HEK293 (cell line): Measurements from ENCODE around the gene UBTFL1.

Experiments used
- CTCF ChIA-PET: fragments of 350-600 bp; formaldehyde crosslinking; extraction: SDS; loops from one replicate; lab custom pipeline; 2021; ENCODE audit warnings: antibody characterized with exemption; lab: Yijun Ruan, JAX
- POLR2A ChIA-PET: fragments of 300-600 bp; formaldehyde crosslinking; extraction: SDS; loops from one replicate; lab custom pipeline; 2020; ENCODE audit warnings: antibody characterized with exemption, inconsistent platforms; lab: Yijun Ruan, JAX
- H3K27ac ChIP-seq: fragments of 200-500 bp; sonication (Bioruptor generic); 2 replicates; pipeline ENCODE4 v1.5.1; 2014; ENCODE audit warnings: low read depth, low read length, control low read depth, inconsistent platforms; ENCODE audit errors: extremely low read depth
- H3K36me3 ChIP-seq, 2 experiments: fragments of 200-500 bp in 1 of 2; sonication (Bioruptor generic) in 1 of 2; 1 replicate in 1 of 2; 2 replicates in 1 of 2; pipeline ENCODE4 v1.5.1; 2014 to 2017; ENCODE audit warnings: inconsistent platforms in 2 of 2, low read length in 2 of 2; ENCODE audit not compliant: control insufficient read depth in 2 of 2, insufficient read depth in 1 of 2
- H3K4me1 ChIP-seq: fragments of 200-500 bp; sonication (Bioruptor generic); 2 replicates; pipeline ENCODE4 v1.5.1; 2014; ENCODE audit warnings: mild to moderate bottlenecking, low read length, inconsistent platforms; ENCODE audit not compliant: control insufficient read depth, insufficient read depth
- H3K4me3 ChIP-seq: 2 replicates; pipeline ENCODE4 v1.5.1; 2011; ENCODE audit warnings: low read depth, mild to moderate bottlenecking, control low read depth, low read length, moderate library complexity
- H3K9me3 ChIP-seq: fragments of 200-500 bp; sonication (Bioruptor generic); 2 replicates; pipeline ENCODE4 v1.5.1; 2014; ENCODE audit warnings: low read depth, low read length, inconsistent platforms; ENCODE audit not compliant: control insufficient read depth, insufficient read depth
- GLIS1 ChIP-seq: fragments of 450-650 bp; formaldehyde crosslinking; IDR thresholded peaks from 2 replicates; pipeline ENCODE4 v1.5.1; 2016; ENCODE audit warnings: missing biosample characterization, missing genetic modification characterization
- HIC1 ChIP-seq: fragments of 450-650 bp; formaldehyde crosslinking; IDR thresholded peaks from 2 replicates; pipeline ENCODE4 v1.5.1; 2016; ENCODE audit warnings: missing biosample characterization, missing genetic modification characterization
- KLF7 ChIP-seq: fragments of 450-650 bp; formaldehyde crosslinking; IDR thresholded peaks from 2 replicates; pipeline ENCODE4 v1.5.1; 2016; ENCODE audit warnings: missing biosample characterization, missing genetic modification characterization, borderline replicate concordance
- ZNF16 ChIP-seq: fragments of 450-650 bp; formaldehyde crosslinking; IDR thresholded peaks from 2 replicates; pipeline ENCODE4 v1.5.1; 2016; ENCODE audit warnings: low read depth, missing biosample characterization, missing genetic modification characterization
- ZNF184 ChIP-seq: fragments of 450-650 bp; IDR thresholded peaks from 2 replicates; pipeline ENCODE4 v1.5.1; 2018; ENCODE audit warnings: missing biosample characterization, mild to moderate bottlenecking, missing genetic modification characterization
- ZNF239 ChIP-seq: fragments of 450-650 bp; formaldehyde crosslinking; IDR thresholded peaks from 2 replicates; pipeline ENCODE4 v1.5.1; 2016; ENCODE audit warnings: missing biosample characterization, missing genetic modification characterization
- ZNF248 ChIP-seq: fragments of 450-650 bp; formaldehyde crosslinking; IDR thresholded peaks from 2 replicates; pipeline ENCODE4 v1.5.1; 2017; ENCODE audit warnings: missing biosample characterization, missing genetic modification characterization
- ZNF280D ChIP-seq: fragments of 450-650 bp; formaldehyde crosslinking; IDR thresholded peaks from 2 replicates; pipeline ENCODE4 v1.5.1; 2016; ENCODE audit warnings: missing biosample characterization, missing genetic modification characterization
- ZNF394 ChIP-seq: fragments of 450-650 bp; formaldehyde crosslinking; IDR thresholded peaks from 2 replicates; pipeline ENCODE4 v1.5.1; 2016; ENCODE audit warnings: missing biosample characterization, missing genetic modification characterization, mild to moderate bottlenecking, moderate library complexity, borderline replicate concordance
- ZNF600 ChIP-seq: fragments of 450-650 bp; formaldehyde crosslinking; IDR thresholded peaks from 2 replicates; pipeline ENCODE4 v1.5.1; 2016; ENCODE audit warnings: missing biosample characterization, missing genetic modification characterization
- ZNF658 ChIP-seq: fragments of 450-650 bp; formaldehyde crosslinking; IDR thresholded peaks from 2 replicates; pipeline ENCODE4; 2016; ENCODE audit warnings: missing biosample characterization, missing genetic modification characterization
- ZNF660 ChIP-seq: fragments of 450-650 bp; IDR thresholded peaks from 2 replicates; pipeline ENCODE4 v1.5.1; 2018; ENCODE audit warnings: missing biosample characterization, mild to moderate bottlenecking, missing genetic modification characterization
- ZSCAN16 ChIP-seq: fragments of 450-650 bp; formaldehyde crosslinking; IDR thresholded peaks from 2 replicates; pipeline ENCODE4 v1.5.1; 2016; ENCODE audit warnings: missing biosample characterization, missing genetic modification characterization
- ZXDB ChIP-seq: fragments of 450-650 bp; formaldehyde crosslinking; IDR thresholded peaks from 2 replicates; pipeline ENCODE4 v1.5.1; 2016; ENCODE audit warnings: missing biosample characterization, missing genetic modification characterization
- TF ChIP-seq, protein P1 (sequence below): fragments of 450-650 bp; formaldehyde crosslinking; IDR thresholded peaks from 2 replicates; pipeline ENCODE4 v1.5.1; 2016; ENCODE audit warnings: missing biosample characterization, missing genetic modification characterization, borderline replicate concordance
- TF ChIP-seq, protein P2 (sequence below): fragments of 450-650 bp; formaldehyde crosslinking; IDR thresholded peaks from 2 replicates; pipeline ENCODE4 v1.5.1; 2016; ENCODE audit warnings: missing biosample characterization, missing genetic modification characterization

Gene UBTFL1

GRCh38 chr11:90124371-90124770 lies 38.6 kb downstream of the UBTFL1 start:
- no peak overlapping the region for H3K4me3 ChIP-seq
- H3K4me1 ChIP-seq, result no peaks in the 10 kb centered on the region
- no peaks in the 10 kb centered on the region for H3K36me3 ChIP-seq
- POLR2A ChIA-PET, result no interaction called here
- TF ChIP-seq ZNF239, result no peak
- no peak for TF ChIP-seq ZSCAN16 (tag by site-specific recombination)
- TF ChIP-seq KLF7 (tag by site-specific recombination), result no peak
- no peak for TF ChIP-seq ZNF600 (tag by site-specific recombination)
- no peak overlapping the region for H3K27ac ChIP-seq
- H3K9me3 ChIP-seq, result no peaks in the 10 kb centered on the region
- CTCF ChIA-PET, result no interaction called here

GRCh38 chr11:90124946-90125345 lies 39.2 kb downstream of the UBTFL1 start:
- H3K9me3 ChIP-seq, result no peaks in the 10 kb centered on the region
- ChIA-PET POLR2A (no interaction called here), CTCF (no interaction called here)
- H3K27ac ChIP-seq, result no peak overlapping the region
- no peaks in the 10 kb centered on the region for H3K36me3 ChIP-seq
- no peaks in the 10 kb centered on the region for H3K4me1 ChIP-seq
- TF ChIP-seq ZNF660 (tag by site-specific recombination) (no peak), ZXDB (tag by site-specific recombination) (no peak), HIC1 (tag by site-specific recombination) (no peak), ZNF16 (tag by site-specific recombination) (no peak), GLIS1 (no peak), ZNF658 (no peak), ZNF184 (no peak), ZNF280D (tag by site-specific recombination) (no peak), ZNF394 (no peak), ZNF248 (no peak)
- TF ChIP-seq, protein P1, sequence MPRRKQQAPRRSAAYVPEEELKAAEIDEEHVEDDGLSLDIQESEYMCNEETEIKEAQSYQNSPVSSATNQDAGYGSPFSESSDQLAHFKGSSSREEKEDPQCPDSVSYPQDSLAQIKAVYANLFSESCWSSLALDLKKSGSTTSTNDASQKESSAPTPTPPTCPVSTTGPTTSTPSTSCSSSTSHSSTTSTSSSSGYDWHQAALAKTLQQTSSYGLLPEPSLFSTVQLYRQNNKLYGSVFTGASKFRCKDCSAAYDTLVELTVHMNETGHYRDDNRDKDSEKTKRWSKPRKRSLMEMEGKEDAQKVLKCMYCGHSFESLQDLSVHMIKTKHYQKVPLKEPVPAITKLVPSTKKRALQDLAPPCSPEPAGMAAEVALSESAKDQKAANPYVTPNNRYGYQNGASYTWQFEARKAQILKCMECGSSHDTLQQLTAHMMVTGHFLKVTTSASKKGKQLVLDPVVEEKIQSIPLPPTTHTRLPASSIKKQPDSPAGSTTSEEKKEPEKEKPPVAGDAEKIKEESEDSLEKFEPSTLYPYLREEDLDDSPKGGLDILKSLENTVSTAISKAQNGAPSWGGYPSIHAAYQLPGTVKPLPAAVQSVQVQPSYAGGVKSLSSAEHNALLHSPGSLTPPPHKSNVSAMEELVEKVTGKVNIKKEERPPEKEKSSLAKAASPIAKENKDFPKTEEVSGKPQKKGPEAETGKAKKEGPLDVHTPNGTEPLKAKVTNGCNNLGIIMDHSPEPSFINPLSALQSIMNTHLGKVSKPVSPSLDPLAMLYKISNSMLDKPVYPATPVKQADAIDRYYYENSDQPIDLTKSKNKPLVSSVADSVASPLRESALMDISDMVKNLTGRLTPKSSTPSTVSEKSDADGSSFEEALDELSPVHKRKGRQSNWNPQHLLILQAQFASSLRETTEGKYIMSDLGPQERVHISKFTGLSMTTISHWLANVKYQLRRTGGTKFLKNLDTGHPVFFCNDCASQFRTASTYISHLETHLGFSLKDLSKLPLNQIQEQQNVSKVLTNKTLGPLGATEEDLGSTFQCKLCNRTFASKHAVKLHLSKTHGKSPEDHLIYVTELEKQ (tag by site-specific recombination), result no peak
- TF ChIP-seq, protein P2, sequence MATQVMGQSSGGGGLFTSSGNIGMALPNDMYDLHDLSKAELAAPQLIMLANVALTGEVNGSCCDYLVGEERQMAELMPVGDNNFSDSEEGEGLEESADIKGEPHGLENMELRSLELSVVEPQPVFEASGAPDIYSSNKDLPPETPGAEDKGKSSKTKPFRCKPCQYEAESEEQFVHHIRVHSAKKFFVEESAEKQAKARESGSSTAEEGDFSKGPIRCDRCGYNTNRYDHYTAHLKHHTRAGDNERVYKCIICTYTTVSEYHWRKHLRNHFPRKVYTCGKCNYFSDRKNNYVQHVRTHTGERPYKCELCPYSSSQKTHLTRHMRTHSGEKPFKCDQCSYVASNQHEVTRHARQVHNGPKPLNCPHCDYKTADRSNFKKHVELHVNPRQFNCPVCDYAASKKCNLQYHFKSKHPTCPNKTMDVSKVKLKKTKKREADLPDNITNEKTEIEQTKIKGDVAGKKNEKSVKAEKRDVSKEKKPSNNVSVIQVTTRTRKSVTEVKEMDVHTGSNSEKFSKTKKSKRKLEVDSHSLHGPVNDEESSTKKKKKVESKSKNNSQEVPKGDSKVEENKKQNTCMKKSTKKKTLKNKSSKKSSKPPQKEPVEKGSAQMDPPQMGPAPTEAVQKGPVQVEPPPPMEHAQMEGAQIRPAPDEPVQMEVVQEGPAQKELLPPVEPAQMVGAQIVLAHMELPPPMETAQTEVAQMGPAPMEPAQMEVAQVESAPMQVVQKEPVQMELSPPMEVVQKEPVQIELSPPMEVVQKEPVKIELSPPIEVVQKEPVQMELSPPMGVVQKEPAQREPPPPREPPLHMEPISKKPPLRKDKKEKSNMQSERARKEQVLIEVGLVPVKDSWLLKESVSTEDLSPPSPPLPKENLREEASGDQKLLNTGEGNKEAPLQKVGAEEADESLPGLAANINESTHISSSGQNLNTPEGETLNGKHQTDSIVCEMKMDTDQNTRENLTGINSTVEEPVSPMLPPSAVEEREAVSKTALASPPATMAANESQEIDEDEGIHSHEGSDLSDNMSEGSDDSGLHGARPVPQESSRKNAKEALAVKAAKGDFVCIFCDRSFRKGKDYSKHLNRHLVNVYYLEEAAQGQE (tag by site-specific recombination), result no peak
- H3K4me3 ChIP-seq, result no peak overlapping the region
